Parietal lobe (tissue), 1 donor: ENCODE results near the gene FNDC1. TPM values are rescaled to one million over a fixed set of nuclear protein-coding genes. Genes with fewer than 3 reads are reported as not detected.

Experiments
- total RNA-seq: library from RNA; depleted of rRNA; stranded (reverse); fragments of >200 nt; gene quantifications from one replicate; pipeline ENCODE4 v1.2.3, GENCODE V29; 2014

FNDC1 gene
- total RNA-seq: 0.63 TPM

DNA sequence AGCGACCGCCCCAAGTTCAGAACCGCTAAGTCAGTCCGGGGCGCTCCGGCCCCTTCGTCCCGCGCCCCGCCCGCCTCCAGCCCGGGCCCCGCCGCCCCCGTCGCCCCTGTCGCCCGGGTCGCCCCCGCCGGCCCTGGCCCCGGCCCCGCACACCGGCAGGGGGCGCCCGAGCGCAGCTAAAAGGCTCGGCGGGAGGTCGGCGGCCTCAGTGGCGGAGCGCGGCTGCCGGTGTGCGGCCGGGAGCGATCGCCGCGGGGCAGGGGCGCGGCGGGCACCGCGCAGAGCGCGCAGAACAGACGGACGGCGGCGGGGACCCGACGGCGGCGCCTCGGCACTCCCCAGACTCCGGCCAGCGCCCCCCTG, at the start of gene FNDC1:
FNDC1 (plus strand) TSS at position 208 of the 363 bp plus-strand sequence. CDS start 197 bp downstream, outside the sequence.

Other genes starting within 250 kb of the FNDC1 start
- 10.3 TPM for gene RSPH3, start 169.2 kb upstream of the FNDC1 start, total RNA-seq
- 0.94 TPM for gene TAGAP, start 124.4 kb upstream of the FNDC1 start, total RNA-seq